ENCODE results near the gene EMC9. TPM values are rescaled to one million over a fixed set of nuclear protein-coding genes. Genes with fewer than 3 reads are reported as not detected.

Gene EMC9
- total RNA-seq, 1 donor from 2014 or later = 12.0 TPM

DNA sequence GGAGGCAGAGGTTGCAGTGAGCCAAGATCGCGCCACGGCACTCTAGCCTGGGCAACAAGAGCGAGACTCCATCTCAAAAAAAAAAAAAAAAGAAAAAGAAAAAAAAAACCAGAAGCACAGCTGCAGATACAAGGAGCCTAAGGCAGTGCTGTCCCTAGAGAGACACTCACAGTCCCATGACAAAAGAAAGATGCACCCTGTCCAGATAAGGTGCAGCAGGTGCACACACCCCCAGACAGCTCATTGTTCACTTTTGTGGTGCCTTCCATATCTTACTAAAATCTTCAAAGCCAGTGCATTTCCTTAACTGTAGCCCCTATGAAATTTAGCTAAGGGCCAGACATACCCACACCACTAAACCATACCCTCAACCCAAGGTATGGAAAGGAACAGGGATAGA is 19.0 kb downstream of the EMC9 start:
- Histone ChIP-seq H3K9me3 (ENCODE audit: control insufficient read depth in 3 of 3, low read length in 3 of 3) (no peaks in the 10 kb centered on the region), H3K9ac (ENCODE audit: low read depth in 1 of 3, low read length in 3 of 3) (no peak overlapping the region), H3K4me3 (ENCODE audit: low read length in 3 of 3) (no peak overlapping the region), H3K4me1 (ENCODE audit: control insufficient read depth in 3 of 3, insufficient read depth in 3 of 3, low read length in 3 of 3) (no peaks in the 10 kb centered on the region), H3K36me3 (ENCODE audit: control insufficient read depth in 3 of 3, insufficient read depth in 3 of 3, low read length in 3 of 3) (peaks cover 57% of the 10 kb centered on the region in 3 donors), H3K27ac (ENCODE audit: low read depth, low read length) (no peak overlapping the region), H3K27me3 (ENCODE audit: control insufficient read depth in 3 of 3, insufficient read depth in 3 of 3, low read length in 3 of 3) (no peaks in the 10 kb centered on the region)

DNA sequence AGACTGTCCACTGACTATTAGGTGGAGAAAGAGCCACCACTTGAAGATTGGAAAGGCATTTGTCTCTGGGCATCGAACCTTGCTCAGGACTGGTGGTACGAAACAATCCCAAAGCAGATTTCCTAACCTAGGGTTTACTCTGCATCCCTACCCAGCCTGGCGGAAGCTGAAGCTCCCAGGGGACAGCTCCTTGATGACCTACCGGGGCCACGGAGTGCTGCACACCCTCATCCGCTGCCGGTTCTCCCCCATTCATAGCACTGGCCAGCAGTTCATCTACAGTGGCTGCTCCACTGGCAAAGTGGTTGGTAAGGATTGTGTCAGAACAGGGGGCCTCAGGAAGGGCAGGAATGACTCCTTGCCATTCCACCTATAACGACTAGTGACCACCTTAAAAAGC is 20.2 kb downstream of the EMC9 start:
- H3K36me3 ChIP-seq (ENCODE audit: control insufficient read depth in 3 of 3, insufficient read depth in 3 of 3, low read length in 3 of 3) = peaks cover 59 to 66% (median 62%) of the 10 kb centered on the region in 3 donors
- H3K4me1 ChIP-seq (ENCODE audit: control insufficient read depth in 3 of 3, insufficient read depth in 3 of 3, low read length in 3 of 3) = peaks cover 4 to 8% (median 6%) of the 10 kb centered on the region in 3 donors

DNA sequence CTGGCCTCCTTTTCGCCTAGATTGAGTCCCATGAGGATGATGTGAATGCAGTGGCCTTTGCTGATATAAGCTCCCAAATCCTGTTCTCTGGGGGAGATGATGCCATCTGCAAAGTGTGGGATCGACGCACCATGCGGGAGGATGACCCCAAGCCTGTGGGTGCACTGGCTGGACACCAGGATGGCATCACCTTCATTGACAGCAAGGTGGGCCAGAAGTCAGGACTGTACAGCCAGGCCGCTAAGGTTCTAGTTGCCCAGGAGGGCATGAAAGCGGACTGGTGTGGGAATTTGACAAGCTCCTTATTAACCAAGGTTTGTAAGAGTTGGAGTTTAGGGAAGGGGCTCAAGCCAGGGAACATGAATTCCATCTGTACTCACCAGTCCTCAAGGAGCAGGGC is 21.7 kb downstream of the EMC9 start:
- peaks cover 15 to 19% (median 17%) of the 10 kb centered on the region in 3 donors for H3K4me1 ChIP-seq (ENCODE audit: control insufficient read depth in 3 of 3, insufficient read depth in 3 of 3, low read length in 3 of 3)
- H3K9ac ChIP-seq (ENCODE audit: low read depth in 1 of 3, low read length in 3 of 3) = peak overlapping the region in 1 of 3 donors; percentile 3
- H3K4me3 ChIP-seq (ENCODE audit: low read length in 3 of 3) = no peak overlapping the region
- peaks cover 59 to 66% (median 62%) of the 10 kb centered on the region in 3 donors for H3K36me3 ChIP-seq (ENCODE audit: control insufficient read depth in 3 of 3, insufficient read depth in 3 of 3, low read length in 3 of 3)
- no peaks in the 10 kb centered on the region for H3K27me3 ChIP-seq (ENCODE audit: control insufficient read depth in 3 of 3, insufficient read depth in 3 of 3, low read length in 3 of 3)
- no peaks in the 10 kb centered on the region for H3K9me3 ChIP-seq (ENCODE audit: control insufficient read depth in 3 of 3, low read length in 3 of 3)
- no peak overlapping the region for H3K27ac ChIP-seq (ENCODE audit: low read depth, low read length)

More for the DNA sequence above, 20.2 kb downstream of the EMC9 start:
- H3K27me3 ChIP-seq (ENCODE audit: control insufficient read depth in 3 of 3, insufficient read depth in 3 of 3, low read length in 3 of 3) = no peaks in the 10 kb centered on the region
- no peak overlapping the region for H3K27ac ChIP-seq (ENCODE audit: low read depth, low read length)
- no peak overlapping the region for H3K9ac ChIP-seq (ENCODE audit: low read depth in 1 of 3, low read length in 3 of 3)
- H3K9me3 ChIP-seq (ENCODE audit: control insufficient read depth in 3 of 3, low read length in 3 of 3) = no peaks in the 10 kb centered on the region
- no peak overlapping the region for H3K4me3 ChIP-seq (ENCODE audit: low read length in 3 of 3)

DNA sequence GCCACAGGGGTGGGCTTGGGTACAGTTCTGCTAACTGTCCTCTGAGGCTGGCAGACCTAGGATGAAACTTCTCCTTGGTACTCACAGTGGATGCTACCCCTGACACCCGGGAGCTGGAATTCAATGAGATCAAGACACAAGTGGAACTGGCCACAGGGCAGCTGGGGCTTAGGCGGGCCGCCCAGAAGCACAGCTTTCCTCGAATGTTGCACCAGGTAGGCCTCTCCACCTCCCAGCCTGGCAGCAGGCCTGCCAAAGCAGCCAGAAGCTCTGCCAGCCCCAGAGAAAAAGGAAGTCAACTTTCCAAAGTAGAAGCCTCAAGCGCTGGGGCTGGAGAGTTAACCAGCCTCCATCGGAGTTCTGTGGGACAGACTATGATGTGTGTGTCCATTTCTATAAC is 24.2 kb downstream of the EMC9 start:
- no peak overlapping the region for H3K27ac ChIP-seq (ENCODE audit: low read depth, low read length)

DNA sequence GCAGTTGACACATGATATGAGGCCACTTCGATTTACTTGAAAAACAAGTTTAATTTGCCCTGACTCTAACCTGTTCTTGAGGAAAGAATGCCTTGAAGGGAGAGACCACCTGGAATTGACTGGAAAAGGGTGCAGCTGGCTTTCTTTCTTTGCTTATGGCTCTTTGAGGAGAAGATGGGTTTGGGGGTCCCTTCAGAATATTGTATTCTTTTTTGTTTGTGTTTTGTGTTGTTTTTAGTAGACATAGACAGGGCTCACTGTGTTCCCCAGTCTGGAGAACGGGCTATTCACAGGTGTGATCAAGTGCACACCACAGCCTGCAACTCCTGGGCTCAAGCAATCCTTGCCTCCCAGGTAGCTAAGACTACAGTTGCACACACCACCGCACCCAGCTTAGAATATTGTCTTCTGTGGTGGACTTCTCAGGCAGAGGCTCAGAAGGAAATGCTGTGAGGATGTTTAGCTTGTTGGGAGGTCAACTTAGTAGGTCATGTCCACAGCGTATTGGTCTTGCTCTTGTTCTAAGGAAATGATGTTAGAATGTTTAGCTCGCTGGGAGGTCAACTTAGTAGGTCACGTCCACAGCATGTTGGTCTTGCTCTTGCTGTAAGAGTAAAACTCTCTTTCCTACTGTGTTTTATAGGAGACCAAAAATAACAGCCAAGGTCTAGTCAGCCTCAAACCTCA is 25.1 kb downstream of the EMC9 start:
- Histone ChIP-seq H3K27ac (ENCODE audit: low read depth, low read length) (no peak overlapping the region), H3K4me3 (ENCODE audit: low read length in 3 of 3) (peak overlapping the region; percentile 85 to 98 (median 98)), H3K9ac (ENCODE audit: low read depth in 1 of 3, low read length in 3 of 3) (peak overlapping the region; percentile 88 to 100 (median 94)), H3K4me1 (ENCODE audit: control insufficient read depth in 3 of 3, insufficient read depth in 3 of 3, low read length in 3 of 3) (peaks cover 21 to 23% (median 21%) of the 10 kb centered on the region in 3 donors), H3K36me3 (ENCODE audit: control insufficient read depth in 3 of 3, insufficient read depth in 3 of 3, low read length in 3 of 3) (peaks cover 37 to 43% (median 38%) of the 10 kb centered on the region in 3 donors), H3K27me3 (ENCODE audit: control insufficient read depth in 3 of 3, insufficient read depth in 3 of 3, low read length in 3 of 3) (no peaks in the 10 kb centered on the region), H3K9me3 (ENCODE audit: control insufficient read depth in 3 of 3, low read length in 3 of 3) (no peaks in the 10 kb centered on the region)

More for the DNA sequence above, 24.2 kb downstream of the EMC9 start:
- Histone ChIP-seq H3K36me3 (ENCODE audit: control insufficient read depth in 3 of 3, insufficient read depth in 3 of 3, low read length in 3 of 3) (peaks cover 44 to 50% (median 44%) of the 10 kb centered on the region in 3 donors), H3K27me3 (ENCODE audit: control insufficient read depth in 3 of 3, insufficient read depth in 3 of 3, low read length in 3 of 3) (no peaks in the 10 kb centered on the region), H3K4me1 (ENCODE audit: control insufficient read depth in 3 of 3, insufficient read depth in 3 of 3, low read length in 3 of 3) (peaks cover 21 to 23% (median 21%) of the 10 kb centered on the region in 3 donors), H3K4me3 (ENCODE audit: low read length in 3 of 3) (no peak overlapping the region), H3K9me3 (ENCODE audit: control insufficient read depth in 3 of 3, low read length in 3 of 3) (no peaks in the 10 kb centered on the region), H3K9ac (ENCODE audit: low read depth in 1 of 3, low read length in 3 of 3) (peak overlapping the region in 1 of 3 donors; percentile 0)

DNA sequence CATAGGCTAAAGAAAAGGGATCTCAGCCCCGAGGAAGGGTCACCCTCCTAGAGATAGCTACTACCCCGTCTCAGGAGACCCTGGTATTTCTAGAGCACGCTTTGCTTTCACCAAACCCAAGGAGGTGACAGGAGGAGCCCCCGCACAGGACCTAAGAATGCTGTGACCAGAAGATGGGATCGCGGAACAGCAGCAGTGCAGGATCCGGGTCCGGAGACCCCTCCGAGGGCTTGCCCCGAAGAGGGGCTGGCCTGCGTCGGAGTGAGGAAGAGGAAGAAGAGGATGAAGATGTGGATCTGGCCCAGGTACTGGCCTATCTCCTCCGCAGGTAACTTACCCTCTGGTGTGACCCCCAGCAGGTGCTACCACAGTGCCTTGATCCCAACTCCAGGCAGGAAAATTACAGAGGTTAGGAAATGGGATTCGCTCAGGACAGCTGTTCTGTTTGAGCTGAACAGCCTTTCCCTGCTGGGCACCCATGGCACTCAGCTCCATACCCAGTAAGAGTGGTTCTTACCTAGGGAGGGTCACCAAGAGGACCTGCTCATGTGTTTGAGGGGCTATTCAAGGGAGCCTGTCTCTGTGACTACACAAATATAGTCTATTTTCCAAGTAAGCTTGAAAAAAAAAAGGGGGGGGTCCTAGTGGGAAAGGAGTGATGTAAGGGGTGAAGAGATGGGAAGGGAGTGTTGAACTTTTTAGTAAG is 25.8 kb downstream of the EMC9 start:
- Histone ChIP-seq H3K27me3 (ENCODE audit: control insufficient read depth in 3 of 3, insufficient read depth in 3 of 3, low read length in 3 of 3) (no peaks in the 10 kb centered on the region), H3K36me3 (ENCODE audit: control insufficient read depth in 3 of 3, insufficient read depth in 3 of 3, low read length in 3 of 3) (peaks cover 30 to 36% (median 31%) of the 10 kb centered on the region in 3 donors), H3K9me3 (ENCODE audit: control insufficient read depth in 3 of 3, low read length in 3 of 3) (no peaks in the 10 kb centered on the region), H3K27ac (ENCODE audit: low read depth, low read length) (peak overlapping the region; percentile 97), H3K4me1 (ENCODE audit: control insufficient read depth in 3 of 3, insufficient read depth in 3 of 3, low read length in 3 of 3) (peaks cover 21 to 23% (median 21%) of the 10 kb centered on the region in 3 donors), H3K9ac (ENCODE audit: low read depth in 1 of 3, low read length in 3 of 3) (peak overlapping the region; percentile 88 to 100 (median 94)), H3K4me3 (ENCODE audit: low read length in 3 of 3) (peak overlapping the region; percentile 85 to 98 (median 98))

DNA sequence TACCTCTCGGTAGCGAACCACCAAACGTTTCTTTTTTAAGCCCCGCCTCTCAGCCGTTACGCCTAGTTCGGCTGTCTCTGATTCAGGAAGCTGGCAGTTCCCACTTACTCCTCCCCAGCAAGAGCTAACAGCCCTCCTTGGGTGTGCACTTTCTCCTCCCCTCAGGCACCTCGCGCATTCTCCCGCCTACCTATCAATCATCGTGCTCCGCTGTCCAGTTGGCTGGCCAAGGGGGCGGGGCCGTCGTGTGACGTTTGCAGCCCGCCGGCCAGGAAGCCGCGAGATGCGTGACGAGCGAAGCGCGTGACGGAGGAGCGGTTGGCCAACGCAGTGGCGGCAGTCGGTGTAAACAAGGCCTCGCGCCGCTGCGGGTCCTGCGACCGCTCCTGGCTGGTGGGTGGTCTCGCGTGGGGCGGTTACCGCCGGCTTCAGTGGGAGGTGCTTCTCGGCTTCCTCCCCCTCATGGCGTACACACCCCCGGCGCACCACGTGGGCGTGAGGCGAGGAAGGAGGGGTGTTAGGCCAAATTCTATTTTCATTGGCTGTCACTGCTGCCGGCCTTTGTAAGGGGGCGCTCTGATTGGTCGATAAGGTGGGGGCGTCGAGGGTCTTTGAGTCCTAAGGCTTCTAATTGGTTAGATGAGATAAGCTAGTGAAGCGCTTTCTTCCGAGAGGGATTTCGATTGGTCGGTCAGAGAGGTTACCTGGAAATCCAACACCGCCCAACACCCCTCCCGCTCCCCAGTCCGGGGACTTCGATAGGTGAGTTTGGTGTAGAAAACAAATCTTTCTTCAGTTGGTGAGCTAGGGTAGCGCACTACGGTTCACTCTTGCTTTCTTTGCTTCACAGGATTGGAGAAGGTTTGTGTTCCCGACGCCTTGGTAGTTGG is 26.6 kb downstream of the EMC9 start, which contains the start of the genes DCAF11 and NRL:
DCAF11 (plus strand) TSS at position 246 of the 890 bp plus-strand sequence. CDS start 818 bp downstream, outside the sequence.
NRL (minus strand) TSS at position 418 of the 890 bp plus-strand sequence. CDS start 32,101 bp downstream, outside the sequence.
- Histone ChIP-seq H3K4me3 (ENCODE audit: low read length in 3 of 3) (peak within 1 kb of the TSS; percentile 93 to 98 (median 98)), H3K27me3 (ENCODE audit: control insufficient read depth in 3 of 3, insufficient read depth in 3 of 3, low read length in 3 of 3) (no peaks in the 10 kb centered on the region), H3K36me3 (ENCODE audit: control insufficient read depth in 3 of 3, insufficient read depth in 3 of 3, low read length in 3 of 3) (peaks cover 25 to 31% (median 26%) of the 10 kb centered on the region in 3 donors), H3K9me3 (ENCODE audit: control insufficient read depth in 3 of 3, low read length in 3 of 3) (no peaks in the 10 kb centered on the region), H3K4me1 (ENCODE audit: control insufficient read depth in 3 of 3, insufficient read depth in 3 of 3, low read length in 3 of 3) (peaks cover 21 to 23% (median 21%) of the 10 kb centered on the region in 3 donors), H3K9ac (ENCODE audit: low read depth in 1 of 3, low read length in 3 of 3) (peak within 1 kb of the TSS; percentile 88 to 100 (median 99)), H3K27ac (ENCODE audit: low read depth, low read length) (peak within 1 kb of the TSS; percentile 97)

DNA sequence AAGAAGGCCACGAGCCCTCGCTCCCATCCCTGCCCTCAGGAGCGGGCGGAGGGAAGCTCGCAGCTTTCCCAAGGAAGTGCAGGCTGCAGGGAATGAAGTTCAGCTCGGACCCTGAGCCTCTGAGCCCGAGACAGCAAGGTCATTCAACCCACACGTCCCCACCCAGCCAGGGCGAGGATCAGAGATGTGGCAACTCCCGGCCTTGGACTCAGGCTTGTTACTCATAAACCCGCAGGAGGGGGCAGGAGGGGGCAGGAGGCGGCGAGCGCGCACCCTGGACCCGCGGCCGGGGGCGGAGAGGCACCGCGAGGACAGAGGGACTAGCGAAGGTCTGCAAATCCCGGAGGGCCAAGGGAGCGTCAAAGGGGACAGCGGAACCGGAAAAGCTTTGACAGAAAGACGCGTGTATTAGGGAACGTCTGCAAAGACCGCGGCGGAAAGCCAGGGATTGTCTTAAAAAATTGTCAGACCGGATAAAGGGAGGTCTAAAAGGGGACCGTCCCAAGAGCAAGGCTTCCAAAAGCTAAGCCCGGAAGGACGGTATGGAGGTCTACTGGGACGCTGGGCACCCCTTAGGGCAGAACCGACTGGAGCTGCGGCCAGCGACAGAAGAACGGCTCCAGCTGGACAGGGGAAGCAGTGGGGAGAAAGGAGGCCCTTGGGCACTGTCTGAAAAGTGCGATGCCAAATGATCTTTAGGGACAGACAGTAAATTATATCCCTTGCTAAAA is 27.4 kb downstream of the EMC9 start:
- Histone ChIP-seq H3K4me3 (ENCODE audit: low read length in 3 of 3) (peak overlapping the region; percentile 93 to 98 (median 98)), H3K4me1 (ENCODE audit: control insufficient read depth in 3 of 3, insufficient read depth in 3 of 3, low read length in 3 of 3) (peaks cover 21 to 24% (median 23%) of the 10 kb centered on the region in 3 donors), H3K9me3 (ENCODE audit: control insufficient read depth in 3 of 3, low read length in 3 of 3) (no peaks in the 10 kb centered on the region), H3K27ac (ENCODE audit: low read depth, low read length) (peak overlapping the region; percentile 97), H3K27me3 (ENCODE audit: control insufficient read depth in 3 of 3, insufficient read depth in 3 of 3, low read length in 3 of 3) (no peaks in the 10 kb centered on the region), H3K36me3 (ENCODE audit: control insufficient read depth in 3 of 3, insufficient read depth in 3 of 3, low read length in 3 of 3) (peaks cover 17 to 23% (median 18%) of the 10 kb centered on the region in 3 donors), H3K9ac (ENCODE audit: low read depth in 1 of 3, low read length in 3 of 3) (peak overlapping the region; percentile 85 to 100 (median 99))

DNA sequence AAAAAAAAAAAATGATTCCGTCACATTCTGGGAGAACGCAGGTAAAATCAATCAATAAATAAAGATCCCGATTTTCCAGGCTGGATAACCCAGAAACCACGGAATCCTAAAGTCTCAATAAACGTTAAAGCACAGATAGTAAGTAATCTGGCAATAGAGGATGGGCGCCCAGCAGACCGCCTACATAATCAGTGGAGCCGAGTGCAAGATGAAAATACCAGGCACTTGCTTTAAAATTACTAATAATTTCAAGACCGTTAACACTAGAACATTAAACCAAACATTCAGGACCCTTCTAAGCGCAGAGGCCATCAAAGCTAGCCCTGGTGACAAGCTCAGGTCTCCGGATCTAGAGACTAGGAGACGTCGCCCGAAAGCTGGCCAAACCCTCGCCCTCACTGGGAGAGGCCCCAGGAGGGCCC is 28.0 kb downstream of the EMC9 start:
- H3K4me3 ChIP-seq (ENCODE audit: low read length in 3 of 3) = peak overlapping the region; percentile 93 to 98 (median 98)
- peaks cover 21 to 29% (median 28%) of the 10 kb centered on the region in 3 donors for H3K4me1 ChIP-seq (ENCODE audit: control insufficient read depth in 3 of 3, insufficient read depth in 3 of 3, low read length in 3 of 3)
- peak overlapping the region; percentile 85 to 100 (median 99) for H3K9ac ChIP-seq (ENCODE audit: low read depth in 1 of 3, low read length in 3 of 3)
- no peaks in the 10 kb centered on the region for H3K27me3 ChIP-seq (ENCODE audit: control insufficient read depth in 3 of 3, insufficient read depth in 3 of 3, low read length in 3 of 3)
- H3K27ac ChIP-seq (ENCODE audit: low read depth, low read length) = peak overlapping the region; percentile 97
- H3K36me3 ChIP-seq (ENCODE audit: control insufficient read depth in 3 of 3, insufficient read depth in 3 of 3, low read length in 3 of 3) = peaks cover 12 to 18% (median 12%) of the 10 kb centered on the region in 3 donors
- H3K9me3 ChIP-seq (ENCODE audit: control insufficient read depth in 3 of 3, low read length in 3 of 3) = no peaks in the 10 kb centered on the region

All from skeletal muscle tissue (tissue), 4 donors.